CD4-positive, alpha-beta T cell (primary cell): ENCODE measurements around the gene RAD51B. TPM values are rescaled to one million over a fixed set of nuclear protein-coding genes. Genes with fewer than 3 reads are reported as not detected.

Source experiments
- ATAC-seq: fragments of 200-7000 bp; cut with Tn5 transposase; one replicate; pipeline ENCODE4 v1.10.0; 2022; ENCODE audit warnings: mild to moderate bottlenecking; ENCODE audit not compliant: poor library complexity
- CTCF ChIA-PET: fragments of 350-600 bp; sonication (Branson Sonifier 250); formaldehyde crosslinking; loops from one replicate; lab custom pipeline; 2021; ENCODE audit warnings: antibody characterized with exemption, inconsistent platforms; lab: Charles Lee
- POLR2A ChIA-PET: fragments of 350-600 bp; sonication (Branson Sonifier 250); formaldehyde crosslinking; loops from one replicate; lab custom pipeline; 2021; ENCODE audit warnings: antibody characterized with exemption, inconsistent platforms; lab: Charles Lee
- DNase-seq, 14 experiments: peaks; one replicate each; pipeline ENCODE4 v3.0.0-alpha.2; 2013 to 2020; ENCODE audit warnings: mixed read lengths in 2 of 14
- H3K27ac ChIP-seq, 2 donors: one replicate each; pipeline versions ENCODE4 v1.5.1 to v1.7.0; 2013; ENCODE audit warnings: low read length in 2 of 2, low read depth in 1 of 2, mild to moderate bottlenecking in 1 of 2
- H3K27me3 ChIP-seq, 2 experiments: 1 replicate in 1 of 2; 2 replicates in 1 of 2; pipeline versions ENCODE4 v1.6.1 to v1.7.0; 2013; ENCODE audit warnings: low read length in 2 of 2, control low read depth in 1 of 2, mild to moderate bottlenecking in 1 of 2, moderate library complexity in 1 of 2; ENCODE audit not compliant: insufficient read depth in 2 of 2, control insufficient read depth in 1 of 2
- H3K36me3 ChIP-seq: one replicate; pipeline ENCODE4 v1.6.1; 2013; ENCODE audit warnings: low read length, control low read depth; ENCODE audit not compliant: insufficient read depth
- H3K4me1 ChIP-seq: one replicate; pipeline ENCODE4 v1.6.1; 2013; ENCODE audit warnings: low read length, control low read depth; ENCODE audit not compliant: insufficient read depth
- H3K4me3 ChIP-seq: one replicate; pipeline ENCODE4 v1.5.1; 2013; ENCODE audit warnings: mild to moderate bottlenecking, low read length, moderate library complexity
- H3K9me3 ChIP-seq, 2 experiments: 1 replicate in 1 of 2; 2 replicates in 1 of 2; pipeline versions ENCODE4 v1.6.1 to v1.7.0; 2013; ENCODE audit warnings: low read length in 2 of 2, mild to moderate bottlenecking in 2 of 2, control low read depth in 1 of 2, moderate library complexity in 1 of 2; ENCODE audit not compliant: control insufficient read depth in 1 of 2, insufficient read depth in 1 of 2
- H3K27ac Mint-ChIP-seq: one replicate; pipeline ENCODE4 v1.8.0; 2020; ENCODE audit warnings: mixed read lengths
- H3K27me3 Mint-ChIP-seq: one replicate; pipeline ENCODE4 v1.8.0; 2021; ENCODE audit warnings: mixed read lengths
- H3K36me3 Mint-ChIP-seq: one replicate; pipeline ENCODE4 v1.8.0; 2021; ENCODE audit warnings: low read depth, mixed read lengths
- H3K4me1 Mint-ChIP-seq: one replicate; pipeline ENCODE4 v1.8.0; 2021; ENCODE audit warnings: low read depth, mixed read lengths
- H3K4me3 Mint-ChIP-seq: one replicate; pipeline ENCODE4 v1.8.0; 2020; ENCODE audit warnings: mild to moderate bottlenecking, mixed read lengths
- H3K9me3 Mint-ChIP-seq: one replicate; pipeline ENCODE4 v1.8.0; 2020; ENCODE audit warnings: mixed read lengths
- intact Hi-C, 2 experiments: fragments of 100-400 bp; cut with DNase I in 1 of 2; cut with micrococcal nuclease in 1 of 2; formaldehyde crosslinking; loops; one replicate each; pipeline versions ENCODE4 v1.15.1 to v1.9.0; 2023 to 2025; cut with DNase I, micrococcal nuclease
- total RNA-seq, 174 experiments: library from RNA in 2 of 174; stranded (reverse) in 2 of 174; gene quantifications; one replicate each; pipeline ENCODE4 v1.2.3 and lab custom pipeline; 2021 to 2026
- TF ChIP-seq, protein P1 (sequence below): fragments of 200-600 bp; IDR thresholded peaks from one replicate; pipeline ENCODE4 v1.8.0; 2022; ENCODE audit warnings: antibody characterized with exemption, mild to moderate bottlenecking

The RAD51B gene
- total RNA-seq, 2 experiments from 2014 or later, result 18.4 to 20.0 TPM

DNA sequence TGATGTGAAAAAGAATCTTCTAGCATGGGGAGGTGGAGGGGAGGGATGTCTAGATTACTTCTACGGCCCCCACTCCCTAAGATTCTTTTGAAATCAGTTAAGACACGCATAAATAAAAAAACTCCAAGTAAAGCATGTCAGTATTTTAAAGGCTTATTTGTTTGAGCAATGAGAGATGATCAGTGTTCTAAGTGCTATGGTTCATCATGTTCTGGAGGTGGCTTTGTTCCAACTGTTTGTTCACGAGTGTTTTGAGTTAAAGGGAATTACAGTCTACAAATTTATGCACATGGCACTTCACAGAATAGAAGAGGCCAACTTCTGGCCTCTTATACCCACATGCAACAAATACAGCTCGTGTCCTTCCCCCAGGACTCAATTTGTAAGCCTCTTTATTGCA lies 394.9 kb downstream of the RAD51B start:
- Mint-ChIP-seq H3K4me1 (peaks cover 30% of the 10 kb centered on the region), H3K9me3 (no peaks in the 10 kb centered on the region), H3K4me3 (no peak overlapping the region), H3K27me3 (no peaks in the 10 kb centered on the region), H3K36me3 (no peaks in the 10 kb centered on the region), H3K27ac (no peak overlapping the region)
- CTCF ChIA-PET, result no interaction called here
- ATAC-seq (no peak), DNase-seq (peak in 1 of 14 experiments; percentile 4)
- intact Hi-C loops, result no loop called here
- no peaks in the 10 kb centered on the region for H3K36me3 ChIP-seq
- H3K27ac ChIP-seq, result no peak overlapping the region
- no peaks in the 10 kb centered on the region for H3K27me3 ChIP-seq
- H3K9me3 ChIP-seq, result no peaks in the 10 kb centered on the region
- POLR2A ChIA-PET, result no interaction called here
- TF ChIP-seq, protein P1, sequence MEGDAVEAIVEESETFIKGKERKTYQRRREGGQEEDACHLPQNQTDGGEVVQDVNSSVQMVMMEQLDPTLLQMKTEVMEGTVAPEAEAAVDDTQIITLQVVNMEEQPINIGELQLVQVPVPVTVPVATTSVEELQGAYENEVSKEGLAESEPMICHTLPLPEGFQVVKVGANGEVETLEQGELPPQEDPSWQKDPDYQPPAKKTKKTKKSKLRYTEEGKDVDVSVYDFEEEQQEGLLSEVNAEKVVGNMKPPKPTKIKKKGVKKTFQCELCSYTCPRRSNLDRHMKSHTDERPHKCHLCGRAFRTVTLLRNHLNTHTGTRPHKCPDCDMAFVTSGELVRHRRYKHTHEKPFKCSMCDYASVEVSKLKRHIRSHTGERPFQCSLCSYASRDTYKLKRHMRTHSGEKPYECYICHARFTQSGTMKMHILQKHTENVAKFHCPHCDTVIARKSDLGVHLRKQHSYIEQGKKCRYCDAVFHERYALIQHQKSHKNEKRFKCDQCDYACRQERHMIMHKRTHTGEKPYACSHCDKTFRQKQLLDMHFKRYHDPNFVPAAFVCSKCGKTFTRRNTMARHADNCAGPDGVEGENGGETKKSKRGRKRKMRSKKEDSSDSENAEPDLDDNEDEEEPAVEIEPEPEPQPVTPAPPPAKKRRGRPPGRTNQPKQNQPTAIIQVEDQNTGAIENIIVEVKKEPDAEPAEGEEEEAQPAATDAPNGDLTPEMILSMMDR, result no peak
- peaks cover 14% of the 10 kb centered on the region for H3K4me1 ChIP-seq
- no peak overlapping the region for H3K4me3 ChIP-seq

DNA sequence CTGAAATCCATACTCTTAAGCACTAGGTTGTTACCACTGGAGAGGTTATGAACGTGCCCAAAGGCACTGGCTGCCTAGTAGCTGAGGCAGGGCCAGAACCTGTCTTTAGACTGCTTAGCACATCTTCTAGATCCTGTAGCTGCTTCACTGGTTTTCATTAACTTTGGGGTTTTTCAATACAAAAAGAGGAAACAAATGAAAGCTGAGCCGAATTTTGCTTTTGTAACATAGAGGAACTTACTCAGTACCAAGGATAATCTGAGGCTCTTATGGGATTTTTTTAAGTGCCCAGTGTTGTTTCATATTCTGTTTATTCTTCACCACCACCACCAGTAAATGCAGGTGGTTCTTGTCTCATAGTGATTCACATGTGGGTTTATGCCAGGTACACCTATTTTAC lies 396.1 kb downstream of the RAD51B start:
- Histone ChIP-seq H3K27me3 (no peaks in the 10 kb centered on the region), H3K4me3 (no peak overlapping the region), H3K4me1 (peaks cover 5% of the 10 kb centered on the region), H3K27ac (no peak overlapping the region), H3K9me3 (no peaks in the 10 kb centered on the region), H3K36me3 (no peaks in the 10 kb centered on the region)
- H3K4me1 Mint-ChIP-seq, result peaks cover 20% of the 10 kb centered on the region
- CTCF ChIA-PET, result no interaction called here
- TF ChIP-seq, protein P1, result no peak
- no peaks in the 10 kb centered on the region for H3K36me3 Mint-ChIP-seq
- no peaks in the 10 kb centered on the region for H3K27me3 Mint-ChIP-seq
- POLR2A ChIA-PET, result no interaction called here
- DNase-seq, result peak in 2 of 14 experiments; percentile 8 to 14
- intact Hi-C loops, result no loop called here
- H3K27ac Mint-ChIP-seq, result no peak overlapping the region
- H3K9me3 Mint-ChIP-seq, result no peaks in the 10 kb centered on the region
- no peak for ATAC-seq
- H3K4me3 Mint-ChIP-seq, result no peak overlapping the region

DNA sequence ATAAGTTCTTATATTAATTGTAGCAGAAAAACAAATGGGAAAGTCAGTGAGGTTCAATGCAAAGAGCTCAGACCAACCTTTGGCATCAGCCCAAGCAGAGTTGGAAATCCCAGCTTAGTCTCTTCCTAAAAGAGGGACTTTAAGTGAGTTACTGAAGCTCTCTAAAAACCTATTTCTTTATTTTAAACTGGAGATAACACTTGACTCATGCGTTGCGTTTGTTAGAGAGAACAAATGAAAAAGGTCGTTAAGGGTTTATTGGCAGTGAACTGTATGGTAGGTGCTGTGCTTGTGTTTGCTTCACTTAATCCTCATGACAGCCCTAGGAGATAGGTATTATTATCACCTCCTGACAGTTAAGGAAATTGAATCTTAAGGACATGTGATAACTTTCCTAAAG lies 396.5 kb downstream of the RAD51B start:
- Mint-ChIP-seq H3K4me3 (no peak overlapping the region), H3K27me3 (no peaks in the 10 kb centered on the region), H3K9me3 (peaks cover under 1% of the 10 kb centered on the region), H3K4me1 (peaks cover 16% of the 10 kb centered on the region), H3K36me3 (no peaks in the 10 kb centered on the region), H3K27ac (no peak overlapping the region)
- TF ChIP-seq, protein P1, result no peak
- peaks cover 2% of the 10 kb centered on the region for H3K4me1 ChIP-seq
- no peak overlapping the region for H3K27ac ChIP-seq
- H3K36me3 ChIP-seq, result no peaks in the 10 kb centered on the region
- intact Hi-C loops, result no loop called here
- no peak overlapping the region for H3K4me3 ChIP-seq
- no peak for DNase-seq
- H3K27me3 ChIP-seq, result no peaks in the 10 kb centered on the region
- no peak for ATAC-seq
- ChIA-PET POLR2A (no interaction called here), CTCF (no interaction called here)
- H3K9me3 ChIP-seq, result no peaks in the 10 kb centered on the region
